ENCODE measurements around the gene C2orf72. TPM values are rescaled to one million over a fixed set of nuclear protein-coding genes. Genes with fewer than 3 reads are reported as not detected.

C2orf72 gene
- total RNA-seq, 1 experiment from 2014 or later: not detected

- no peak for DNase-seq
Measured at GRCh38 chr2:231050018-231050901, 12.9 kb downstream of the C2orf72 start.

DNA sequence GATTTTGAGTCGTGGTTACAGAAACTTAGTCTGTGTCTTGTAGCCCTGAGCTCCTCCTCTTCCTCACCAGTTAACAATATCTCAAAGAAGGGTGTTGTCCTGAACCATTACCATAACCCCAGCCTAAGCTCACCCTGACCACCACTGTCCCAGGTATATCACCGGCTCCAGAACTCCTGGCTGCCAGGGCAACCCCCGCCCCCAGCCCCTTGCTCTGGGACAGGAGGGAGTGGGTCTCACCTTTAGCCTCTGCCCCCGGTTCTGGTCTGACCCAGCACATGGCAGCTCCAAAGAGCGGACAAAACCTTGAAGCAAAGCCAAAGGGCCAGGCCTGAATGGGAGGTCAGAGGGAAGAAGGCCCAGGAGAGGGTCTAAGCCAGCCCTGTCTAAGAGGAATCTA is 13.8 kb downstream of the C2orf72 start:
- Histone ChIP-seq H3K36me3 (ENCODE audit: low read depth) (no peaks in the 10 kb centered on the region), H3K27ac (no peak overlapping the region), H3K27me3 (ENCODE audit: insufficient read depth, low read depth) (peaks cover 16% of the 10 kb centered on the region; the same call in 1 of the 2 replicates), H3K9me3 (ENCODE audit: insufficient read depth, low read depth) (no peaks in the 10 kb centered on the region), H3K4me3 (no peak overlapping the region), H4K20me1 (ENCODE audit: insufficient read depth) (no peaks in the 10 kb centered on the region), H2AFZ (no peak overlapping the region), H3K79me2 (ENCODE audit: low read depth) (no peaks in the 10 kb centered on the region), H3F3A (ENCODE audit: insufficient read depth, low read depth) (no peaks in the 10 kb centered on the region), H3K9me2 (ENCODE audit: insufficient read depth) (no peaks in the 10 kb centered on the region), H3K4me1 (replicated peaks; ENCODE audit: insufficient read depth) (no peaks in the 10 kb centered on the region), H3K4me2 (no peak overlapping the region)
- intact Hi-C loops (cut with micrococcal nuclease; ENCODE audit: unreplicated experiment): no loop called here
- no TSS peak for BruUV-seq (replicated peaks)
- POLR2A ChIA-PET (ENCODE audit: unreplicated experiment): no interaction called here
- CTCF ChIA-PET: no interaction called here
- TF ChIP-seq, protein P1, sequence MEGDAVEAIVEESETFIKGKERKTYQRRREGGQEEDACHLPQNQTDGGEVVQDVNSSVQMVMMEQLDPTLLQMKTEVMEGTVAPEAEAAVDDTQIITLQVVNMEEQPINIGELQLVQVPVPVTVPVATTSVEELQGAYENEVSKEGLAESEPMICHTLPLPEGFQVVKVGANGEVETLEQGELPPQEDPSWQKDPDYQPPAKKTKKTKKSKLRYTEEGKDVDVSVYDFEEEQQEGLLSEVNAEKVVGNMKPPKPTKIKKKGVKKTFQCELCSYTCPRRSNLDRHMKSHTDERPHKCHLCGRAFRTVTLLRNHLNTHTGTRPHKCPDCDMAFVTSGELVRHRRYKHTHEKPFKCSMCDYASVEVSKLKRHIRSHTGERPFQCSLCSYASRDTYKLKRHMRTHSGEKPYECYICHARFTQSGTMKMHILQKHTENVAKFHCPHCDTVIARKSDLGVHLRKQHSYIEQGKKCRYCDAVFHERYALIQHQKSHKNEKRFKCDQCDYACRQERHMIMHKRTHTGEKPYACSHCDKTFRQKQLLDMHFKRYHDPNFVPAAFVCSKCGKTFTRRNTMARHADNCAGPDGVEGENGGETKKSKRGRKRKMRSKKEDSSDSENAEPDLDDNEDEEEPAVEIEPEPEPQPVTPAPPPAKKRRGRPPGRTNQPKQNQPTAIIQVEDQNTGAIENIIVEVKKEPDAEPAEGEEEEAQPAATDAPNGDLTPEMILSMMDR (conservative IDR thresholded peaks at IDR 0.05): no peak
- no peak for TF ChIP-seq EZH2 (IDR thresholded peaks at IDR 0.05; ENCODE audit: low read depth)
- DNase-seq: no peak

More at GRCh38 chr2:231050018-231050901, 12.9 kb downstream of the C2orf72 start:
- no peaks in the 10 kb centered on the region for H3K9me3 ChIP-seq (ENCODE audit: insufficient read depth, low read depth)
- H3K36me3 ChIP-seq (ENCODE audit: low read depth): no peaks in the 10 kb centered on the region
- no peaks in the 10 kb centered on the region for H3K4me1 ChIP-seq (replicated peaks; ENCODE audit: insufficient read depth)
- H3K79me2 ChIP-seq (ENCODE audit: low read depth): no peaks in the 10 kb centered on the region
- ChIA-PET POLR2A (ENCODE audit: unreplicated experiment) (no interaction called here), CTCF (no interaction called here)
- no peak overlapping the region for H2AFZ ChIP-seq
- TF ChIP-seq EZH2 (IDR thresholded peaks at IDR 0.05; ENCODE audit: low read depth): no peak
- TF ChIP-seq, protein P1 (conservative IDR thresholded peaks at IDR 0.05): no peak
- intact Hi-C loops (cut with micrococcal nuclease; ENCODE audit: unreplicated experiment): no loop called here
- no peak overlapping the region for H3K4me3 ChIP-seq
- no peak overlapping the region for H3K4me2 ChIP-seq
- no peaks in the 10 kb centered on the region for H4K20me1 ChIP-seq (ENCODE audit: insufficient read depth)
- H3K27me3 ChIP-seq (ENCODE audit: insufficient read depth, low read depth): peaks cover 16% of the 10 kb centered on the region; the same call in 1 of the 2 replicates
- no peaks in the 10 kb centered on the region for H3F3A ChIP-seq (ENCODE audit: insufficient read depth, low read depth)
- H3K27ac ChIP-seq: no peak overlapping the region
- BruUV-seq (replicated peaks): no TSS peak
- no peaks in the 10 kb centered on the region for H3K9me2 ChIP-seq (ENCODE audit: insufficient read depth)

DNA sequence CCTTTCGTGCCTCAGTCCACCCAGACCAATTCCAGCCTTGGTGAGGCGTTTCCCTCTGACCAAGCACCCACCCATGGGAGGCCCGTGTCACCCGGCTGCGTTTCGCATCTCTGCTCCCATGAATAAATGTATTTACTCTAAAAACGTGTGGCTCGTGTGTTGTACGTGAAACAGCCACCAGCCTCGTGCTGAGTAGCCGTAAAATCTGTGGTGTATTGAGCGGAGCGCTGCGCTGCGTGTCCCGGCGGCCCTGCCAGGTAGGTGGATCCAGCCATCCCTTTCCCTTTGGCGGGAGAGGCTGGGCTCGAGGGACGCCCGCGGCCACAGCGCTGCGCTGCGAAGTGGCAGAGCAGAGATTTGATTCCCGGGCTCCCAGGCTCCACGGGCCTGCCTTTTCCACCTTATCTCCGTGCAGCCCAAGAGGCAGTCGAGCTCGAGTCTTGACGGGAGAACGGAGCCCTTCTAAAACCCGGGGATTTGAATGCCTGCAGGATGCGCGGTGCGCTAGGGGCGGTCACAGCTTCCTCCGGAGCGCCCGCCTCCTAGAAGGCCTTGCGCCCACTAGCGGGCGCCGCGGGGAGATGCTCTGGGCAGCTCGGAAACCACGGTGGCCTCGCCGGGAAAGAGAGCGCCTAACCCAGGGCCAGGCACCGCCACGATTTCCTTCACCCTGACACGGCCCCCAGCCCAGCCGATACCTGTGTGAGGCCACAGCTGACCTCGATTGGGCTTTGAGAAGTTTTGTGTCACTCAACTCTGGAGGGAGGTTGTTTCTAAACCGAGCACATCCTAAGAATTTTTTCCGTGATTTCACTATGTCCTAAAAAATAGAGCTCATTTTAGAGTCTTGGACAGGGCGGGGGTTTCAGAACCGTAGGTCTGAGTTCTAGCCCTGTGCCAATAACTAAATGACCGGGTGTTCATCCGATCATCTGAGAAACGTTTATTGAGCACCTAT is 15.4 kb downstream of the C2orf72 start:
- H3K27me3 ChIP-seq (ENCODE audit: insufficient read depth, low read depth): peaks cover 9% of the 10 kb centered on the region; the same call in 1 of the 2 replicates
- no peaks in the 10 kb centered on the region for H3F3A ChIP-seq (ENCODE audit: insufficient read depth, low read depth)
- DNase-seq: peak; percentile 47 to 73
- no peaks in the 10 kb centered on the region for H3K4me1 ChIP-seq (replicated peaks; ENCODE audit: insufficient read depth)
- intact Hi-C loops (cut with micrococcal nuclease; ENCODE audit: unreplicated experiment): loop anchor here (1.0 kb wide), 1 partner anchor 150 kb away; no protein-coding TSS in a partner anchor
- H3K27ac ChIP-seq: no peak overlapping the region
- peak overlapping the region; percentile 69; the same call in 1 of the 2 replicates for H2AFZ ChIP-seq
- peak overlapping the region; percentile 50; the same call in 1 of the 2 replicates for H3K4me3 ChIP-seq
- ChIA-PET CTCF (interaction anchor here (0.5 to 1.4 kb wide), 5 partner anchors 52 to 501 kb away, joined by 3 to 11 read pairs (median 4); no protein-coding TSS in a partner anchor), POLR2A (ENCODE audit: unreplicated experiment) (interaction anchor here (0.6 kb wide), 1 partner anchor 61 kb away, joined by 5 read pairs; no protein-coding TSS in a partner anchor)
- peaks cover 10% of the 10 kb centered on the region for H3K79me2 ChIP-seq (ENCODE audit: low read depth)
- H3K4me2 ChIP-seq: peak overlapping the region; percentile 65
- H3K9me2 ChIP-seq (ENCODE audit: insufficient read depth): no peaks in the 10 kb centered on the region
- H4K20me1 ChIP-seq (ENCODE audit: insufficient read depth): peaks cover under 1% of the 10 kb centered on the region; the same call in 1 of the 2 replicates
- H3K36me3 ChIP-seq (ENCODE audit: low read depth): no peaks in the 10 kb centered on the region
- TF ChIP-seq, protein P1 (conservative IDR thresholded peaks at IDR 0.05): peak; percentile 78
- TF ChIP-seq EZH2 (IDR thresholded peaks at IDR 0.05; ENCODE audit: low read depth): no peak
- H3K9me3 ChIP-seq (ENCODE audit: insufficient read depth, low read depth): no peaks in the 10 kb centered on the region
- no TSS peak for BruUV-seq (replicated peaks)

Measured in PC-9 (cell line).